ENCODE measurements around the gene LCN10.
"Not testable (repeated sequence)": the region's sequence is repeated elsewhere in the genome, so short reads cannot be mapped to it uniquely, and the experiment has no call there.

The LCN10 gene

DNA sequence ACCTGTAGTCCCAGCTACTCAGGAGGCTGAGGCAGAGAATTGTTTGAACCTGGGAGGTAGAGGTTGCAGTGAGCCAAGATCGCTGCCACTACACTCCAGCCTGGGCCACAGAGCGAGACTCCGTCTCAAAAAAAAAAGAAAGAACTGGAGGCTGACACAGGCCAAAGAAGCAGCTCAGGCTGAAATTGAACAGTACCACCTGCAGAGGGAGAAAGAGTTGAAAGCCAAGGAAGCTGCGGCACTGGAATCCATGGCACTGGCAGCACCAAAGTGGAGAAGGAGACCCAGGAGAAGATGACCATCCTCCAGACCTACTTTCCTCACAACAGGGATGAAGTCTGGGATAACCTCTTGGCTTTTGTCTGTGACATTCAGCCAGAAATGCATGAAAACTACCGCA is 37.1 kb upstream of the LCN10 start:
- Mint-ChIP-seq H3K4me3 (no peak overlapping the region), H3K4me1 (ENCODE audit: low read depth) (no peaks in the 10 kb centered on the region), H3K27ac (no peak overlapping the region), H3K36me3 (ENCODE audit: low read depth) (no peaks in the 10 kb centered on the region), H3K9me3 (no peaks in the 10 kb centered on the region), H3K27me3 (peaks cover 13% of the 10 kb centered on the region)
- DNase-seq: no peak

DNA sequence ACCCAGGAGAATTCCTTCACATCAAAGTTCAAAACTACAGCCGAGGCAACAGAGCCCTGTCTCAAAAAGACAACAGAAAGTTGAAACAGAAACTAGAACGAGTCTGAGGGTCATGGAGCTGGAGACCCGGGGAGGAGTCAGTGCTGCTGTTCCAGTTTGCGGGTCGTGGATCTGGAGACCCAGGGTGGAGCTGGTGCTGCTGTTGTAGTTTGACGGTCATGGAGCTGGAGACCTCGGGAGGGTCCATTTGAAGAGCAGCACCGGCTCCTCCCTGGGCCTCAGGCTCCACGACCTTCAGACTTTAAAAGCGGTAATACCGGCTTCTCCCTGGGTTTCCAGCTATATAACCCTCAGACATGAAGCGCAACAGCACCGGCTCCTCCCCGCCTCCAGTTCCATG is 34.6 kb upstream of the LCN10 start:
- Mint-ChIP-seq H3K4me1 (ENCODE audit: low read depth) (no peaks in the 10 kb centered on the region), H3K27me3 (peaks cover 13% of the 10 kb centered on the region), H3K9me3 (peaks cover 8% of the 10 kb centered on the region), H3K4me3 (no peak overlapping the region), H3K36me3 (ENCODE audit: low read depth) (no peaks in the 10 kb centered on the region), H3K27ac (no peak overlapping the region)
- no peak for DNase-seq

DNA sequence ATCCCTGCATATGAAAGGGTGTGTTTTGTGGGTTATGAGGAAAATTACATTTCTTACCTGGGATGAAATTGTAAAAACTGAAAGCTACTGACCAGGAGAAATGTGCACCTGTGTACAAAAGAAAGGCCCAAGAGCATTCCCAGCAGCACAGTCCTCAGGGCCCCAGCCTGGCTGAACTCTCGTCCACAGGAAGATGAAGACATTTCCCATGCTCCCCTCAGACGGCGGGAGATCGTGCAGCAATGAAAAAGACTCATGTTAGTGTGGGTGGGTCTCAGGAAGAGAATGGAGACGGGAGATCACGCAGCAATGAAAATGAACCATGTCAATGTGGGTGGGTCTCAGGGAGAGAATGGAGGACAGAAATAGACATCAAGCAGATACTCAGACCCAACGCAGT is 34.2 kb upstream of the LCN10 start:
- H3K9me3 Mint-ChIP-seq: peaks cover 8% of the 10 kb centered on the region
- H3K27me3 Mint-ChIP-seq: peaks cover 14% of the 10 kb centered on the region
- H3K4me1 Mint-ChIP-seq (ENCODE audit: low read depth): no peaks in the 10 kb centered on the region
- H3K27ac Mint-ChIP-seq: no peak overlapping the region
- no peak overlapping the region for H3K4me3 Mint-ChIP-seq
- H3K36me3 Mint-ChIP-seq (ENCODE audit: low read depth): no peaks in the 10 kb centered on the region
- no peak for DNase-seq

DNA sequence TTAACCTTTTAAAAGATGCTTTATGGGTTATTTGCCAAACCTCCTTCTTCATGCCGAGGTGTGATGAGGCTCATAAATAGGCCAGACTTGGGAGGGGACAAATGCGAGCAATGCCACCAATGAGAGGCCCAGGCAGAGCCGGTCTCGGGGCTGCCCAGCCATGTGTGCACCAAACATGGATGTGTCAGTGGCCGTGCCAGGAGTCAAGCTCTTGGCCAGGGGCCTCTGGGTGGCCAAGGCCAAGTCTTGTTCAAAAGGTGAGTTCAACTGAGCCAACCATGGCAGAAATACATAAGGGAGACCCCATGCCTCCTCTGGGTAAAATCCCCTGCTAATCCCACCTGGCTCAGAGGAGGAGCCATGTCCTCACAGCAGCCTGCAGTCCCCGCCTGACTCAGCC is 32.5 kb upstream of the LCN10 start:
- H3K36me3 Mint-ChIP-seq (ENCODE audit: low read depth): no peaks in the 10 kb centered on the region
- no peak overlapping the region for H3K27ac Mint-ChIP-seq
- peaks cover 22% of the 10 kb centered on the region for H3K27me3 Mint-ChIP-seq
- H3K4me1 Mint-ChIP-seq (ENCODE audit: low read depth): no peaks in the 10 kb centered on the region
- no peak overlapping the region for H3K4me3 Mint-ChIP-seq
- no peak for DNase-seq
- H3K9me3 Mint-ChIP-seq: peaks cover 8% of the 10 kb centered on the region

DNA sequence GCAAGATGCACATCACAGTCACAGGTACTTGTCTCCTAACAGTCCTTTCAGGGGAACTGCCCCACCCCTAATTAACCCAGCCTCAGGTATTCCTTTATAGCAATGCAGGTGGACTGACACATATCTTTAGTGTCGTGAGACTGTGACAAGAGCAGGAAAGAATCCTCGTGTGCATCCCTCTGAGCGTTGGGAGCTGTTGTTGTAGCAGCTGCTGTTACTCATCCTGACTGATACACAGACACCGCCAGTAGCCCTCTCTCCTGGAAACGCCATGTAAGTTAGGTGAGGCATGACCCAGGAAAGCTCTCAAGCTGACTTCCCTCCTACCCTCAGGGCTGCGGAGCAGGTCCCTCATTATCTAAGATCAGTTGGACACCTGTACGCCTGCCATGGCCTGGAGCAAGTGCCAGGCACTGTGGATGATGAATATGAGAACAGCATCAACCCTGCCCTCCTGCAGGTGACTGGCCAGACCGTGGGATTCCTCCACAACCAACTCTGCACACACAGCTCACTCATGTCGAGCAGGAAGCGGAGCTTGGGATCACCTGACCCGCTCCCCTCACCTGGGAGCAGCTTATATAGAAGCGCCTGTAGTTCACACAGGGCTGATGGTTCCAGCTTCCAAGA is 31.8 kb upstream of the LCN10 start:
- Mint-ChIP-seq H3K4me3 (no peak overlapping the region), H3K36me3 (ENCODE audit: low read depth) (no peaks in the 10 kb centered on the region), H3K27me3 (peaks cover 25% of the 10 kb centered on the region), H3K27ac (no peak overlapping the region), H3K9me3 (peaks cover 8% of the 10 kb centered on the region), H3K4me1 (ENCODE audit: low read depth) (peaks cover 3% of the 10 kb centered on the region)
- no peak for DNase-seq

DNA sequence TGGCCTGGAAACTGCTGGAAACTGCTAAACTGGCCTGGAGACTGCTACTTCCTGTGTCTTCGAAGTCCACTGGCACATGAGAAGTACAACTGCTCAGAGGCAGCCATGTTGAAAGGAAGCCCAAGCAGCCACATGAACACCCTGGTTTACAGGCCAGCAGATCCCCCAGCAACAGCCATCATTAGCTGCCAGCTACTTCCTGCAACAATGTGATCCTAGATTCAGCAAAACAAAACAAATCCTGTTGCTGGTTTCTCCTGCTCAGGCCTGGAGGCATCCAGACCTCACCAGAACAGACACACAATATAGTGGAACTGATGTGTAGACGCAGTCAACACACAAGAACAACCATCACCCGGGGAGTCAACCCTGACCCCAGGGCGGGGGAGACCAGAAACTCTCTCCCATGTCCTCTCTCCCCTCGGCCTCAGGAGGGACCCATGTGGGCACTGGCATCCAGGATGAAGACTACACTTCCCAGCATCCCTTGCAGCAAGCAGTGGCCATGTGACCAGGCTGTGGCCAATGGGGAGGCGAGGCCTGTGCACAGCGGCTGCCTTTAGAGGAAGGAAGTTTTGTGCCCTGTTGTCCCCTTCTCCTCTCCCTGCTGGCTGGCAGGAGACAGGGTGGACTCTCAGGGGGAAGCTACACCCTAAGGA is 30.8 kb upstream of the LCN10 start:
- H3K4me3 Mint-ChIP-seq: no peak overlapping the region
- no peaks in the 10 kb centered on the region for H3K36me3 Mint-ChIP-seq (ENCODE audit: low read depth)
- peaks cover 8% of the 10 kb centered on the region for H3K9me3 Mint-ChIP-seq
- no peak overlapping the region for H3K27ac Mint-ChIP-seq
- DNase-seq: no peak
- H3K27me3 Mint-ChIP-seq: peaks cover 20% of the 10 kb centered on the region
- H3K4me1 Mint-ChIP-seq (ENCODE audit: low read depth): peaks cover 3% of the 10 kb centered on the region

DNA sequence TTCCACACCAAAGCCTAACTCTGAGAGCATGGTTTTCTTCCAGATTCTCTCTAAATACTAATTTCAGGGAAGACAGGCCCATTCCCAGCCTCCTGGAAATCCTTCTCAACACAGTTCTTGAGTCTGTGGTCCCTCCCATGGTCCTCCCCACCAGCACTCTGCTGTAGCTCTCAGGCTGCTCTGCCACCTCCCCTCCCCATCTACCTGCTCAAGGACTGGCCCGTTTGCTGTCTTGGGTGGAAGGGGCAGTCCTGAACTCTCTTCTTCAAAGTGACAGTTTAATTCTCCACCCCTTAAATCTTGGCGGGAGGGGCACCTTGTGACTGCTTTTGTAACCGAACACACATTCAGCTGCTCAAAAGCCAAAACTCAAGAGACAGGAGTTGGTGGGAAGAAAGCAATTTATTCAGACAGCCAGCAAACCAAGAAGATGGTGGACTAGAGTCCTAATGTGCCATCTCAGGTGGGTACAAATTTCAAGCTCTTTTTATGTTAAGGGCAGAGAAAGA is 29.2 kb upstream of the LCN10 start:
- Mint-ChIP-seq H3K4me3 (no peak overlapping the region), H3K36me3 (ENCODE audit: low read depth) (no peaks in the 10 kb centered on the region), H3K27me3 (peaks cover 20% of the 10 kb centered on the region), H3K9me3 (peaks cover 8% of the 10 kb centered on the region), H3K27ac (no peak overlapping the region), H3K4me1 (ENCODE audit: low read depth) (peaks cover 5% of the 10 kb centered on the region)
- no peak for DNase-seq

DNA sequence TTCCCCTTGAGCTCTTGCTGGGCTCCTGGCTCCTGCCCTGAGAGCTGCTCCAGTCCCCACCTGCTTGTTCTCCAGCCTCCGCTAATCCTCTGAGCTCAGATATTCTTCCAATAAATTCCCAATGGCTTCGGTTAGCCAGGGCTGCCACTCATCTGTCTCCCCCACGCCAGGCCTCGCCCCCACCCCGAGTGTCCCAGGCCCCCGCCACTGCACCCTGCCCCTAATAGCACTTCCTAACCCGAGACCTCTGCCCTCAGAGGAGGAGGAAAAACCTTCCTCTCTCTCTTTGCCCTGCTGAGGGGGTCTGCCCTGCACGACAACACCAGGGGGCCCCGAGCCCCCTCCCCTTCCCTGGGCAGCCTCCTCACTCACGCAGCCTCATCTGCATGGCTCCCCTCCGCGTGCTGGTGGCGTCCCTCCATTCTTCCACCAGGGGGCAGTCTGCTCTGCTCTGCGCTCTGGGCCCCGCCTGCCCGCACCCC is 27.0 kb upstream of the LCN10 start:
- no peak overlapping the region for H3K4me3 Mint-ChIP-seq
- peaks cover 8% of the 10 kb centered on the region for H3K9me3 Mint-ChIP-seq
- H3K36me3 Mint-ChIP-seq (ENCODE audit: low read depth): no peaks in the 10 kb centered on the region
- peaks cover 16% of the 10 kb centered on the region for H3K4me1 Mint-ChIP-seq (ENCODE audit: low read depth)
- H3K27me3 Mint-ChIP-seq: peaks cover 21% of the 10 kb centered on the region
- no peak overlapping the region for H3K27ac Mint-ChIP-seq
- DNase-seq: peak; percentile 73

DNA sequence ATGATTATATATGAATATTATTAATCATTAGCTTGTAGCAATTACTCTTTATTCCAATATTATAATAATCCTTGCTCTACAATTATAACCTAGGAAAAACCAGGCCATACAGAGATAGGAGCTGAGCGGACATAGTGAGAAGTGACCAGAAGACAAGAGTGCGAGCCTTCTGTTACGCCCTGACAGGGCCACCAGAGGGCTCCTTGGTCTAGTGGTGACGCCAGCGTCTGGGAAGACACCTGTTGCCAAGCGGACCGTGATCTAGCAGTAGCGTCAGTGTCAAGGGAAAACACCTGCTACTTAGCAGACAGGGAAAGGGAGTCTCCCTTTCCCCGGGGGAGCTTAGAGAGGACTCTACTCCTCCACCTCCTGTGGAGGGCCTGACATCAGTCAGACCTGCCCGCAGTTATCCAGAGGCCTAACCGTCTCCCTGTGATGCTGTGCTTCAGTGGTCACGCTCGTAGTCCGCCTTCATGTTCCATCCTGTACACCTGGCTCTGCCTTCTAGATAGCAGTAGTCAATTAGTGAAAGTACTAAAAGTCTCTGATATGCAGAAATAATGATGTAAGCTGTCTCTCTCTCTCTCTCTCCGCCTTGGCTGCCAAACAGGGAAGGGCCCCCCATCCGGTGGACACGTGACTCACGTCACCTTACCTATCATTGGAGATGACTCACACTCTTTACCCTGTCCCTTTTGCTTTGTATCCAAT is 23.8 kb upstream of the LCN10 start:
- H3K27me3 Mint-ChIP-seq: peaks cover 23% of the 10 kb centered on the region
- peak overlapping the region; percentile 82 for H3K27ac Mint-ChIP-seq
- H3K4me3 Mint-ChIP-seq; H3K36me3 Mint-ChIP-seq (ENCODE audit: low read depth); H3K9me3 Mint-ChIP-seq: not testable (repeated sequence)
- H3K4me1 Mint-ChIP-seq (ENCODE audit: low read depth): peaks cover 16% of the 10 kb centered on the region
- peak; percentile 56 for DNase-seq

DNA sequence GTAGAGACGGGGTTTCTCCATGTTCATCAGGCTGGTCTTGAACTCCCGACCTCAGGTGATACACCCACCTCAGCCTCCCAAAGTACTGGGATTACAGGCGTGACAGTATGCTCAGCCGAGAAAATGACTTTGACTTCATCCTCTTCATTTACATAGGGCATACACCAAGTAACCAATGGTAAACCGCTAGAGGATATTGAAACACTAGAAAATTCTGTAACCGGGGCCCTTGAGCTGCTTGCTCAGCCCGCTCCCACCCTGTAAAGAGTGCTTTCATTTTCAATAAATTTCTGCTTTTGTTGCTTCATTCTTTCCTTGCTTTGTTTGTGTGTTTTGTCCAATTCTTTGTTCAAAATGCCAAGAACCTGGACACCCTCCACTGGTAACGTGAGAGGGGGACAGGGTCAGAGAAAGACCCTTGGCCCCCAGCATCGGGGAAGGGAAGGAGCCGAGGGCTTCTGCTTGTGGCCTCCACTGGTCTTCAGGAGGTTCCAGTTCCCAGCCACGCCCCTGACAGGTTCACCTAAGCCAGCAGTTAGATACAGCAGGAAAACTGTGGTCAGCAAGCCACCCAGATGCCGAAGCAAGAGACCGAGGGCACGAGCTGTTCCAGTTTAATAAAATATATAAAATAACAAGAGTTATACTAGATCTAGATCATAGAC is 23.1 kb upstream of the LCN10 start:
- H3K4me3 Mint-ChIP-seq, H3K9me3 Mint-ChIP-seq: not testable (repeated sequence)
- peaks cover 24% of the 10 kb centered on the region for H3K27me3 Mint-ChIP-seq

DNA sequence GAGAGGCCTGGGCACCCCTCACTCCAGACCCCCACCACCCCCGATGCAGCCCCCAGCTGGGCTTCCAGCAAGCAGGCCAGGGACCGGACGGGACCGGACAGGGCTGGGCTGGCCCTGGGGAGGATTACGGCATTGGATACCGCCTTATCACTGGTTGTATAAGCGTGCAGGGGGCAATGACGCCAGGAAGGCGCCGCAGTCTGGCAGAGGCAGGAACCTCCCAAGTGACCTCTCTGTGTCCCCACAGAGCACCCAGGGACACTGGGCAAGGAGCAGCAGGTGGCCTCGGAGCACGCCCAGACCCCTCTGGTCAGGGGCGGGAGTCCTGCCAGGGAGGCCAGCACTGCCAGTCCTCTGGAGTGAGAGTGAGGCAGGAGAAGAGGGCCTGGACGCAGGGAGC is 22.3 kb upstream of the LCN10 start:
- H3K4me1 Mint-ChIP-seq (ENCODE audit: low read depth): peaks cover 16% of the 10 kb centered on the region
- H3K9me3 Mint-ChIP-seq: no peaks in the 10 kb centered on the region
- DNase-seq: no peak
- H3K4me3 Mint-ChIP-seq: no peak overlapping the region
- no peaks in the 10 kb centered on the region for H3K36me3 Mint-ChIP-seq (ENCODE audit: low read depth)
- H3K27ac Mint-ChIP-seq: no peak overlapping the region
- H3K27me3 Mint-ChIP-seq: peaks cover 28% of the 10 kb centered on the region

More for the DNA sequence above, 23.1 kb upstream of the LCN10 start:
- H3K27ac Mint-ChIP-seq; DNase-seq; H3K36me3 Mint-ChIP-seq (ENCODE audit: low read depth): not testable (repeated sequence)
- peaks cover 16% of the 10 kb centered on the region for H3K4me1 Mint-ChIP-seq (ENCODE audit: low read depth)

DNA sequence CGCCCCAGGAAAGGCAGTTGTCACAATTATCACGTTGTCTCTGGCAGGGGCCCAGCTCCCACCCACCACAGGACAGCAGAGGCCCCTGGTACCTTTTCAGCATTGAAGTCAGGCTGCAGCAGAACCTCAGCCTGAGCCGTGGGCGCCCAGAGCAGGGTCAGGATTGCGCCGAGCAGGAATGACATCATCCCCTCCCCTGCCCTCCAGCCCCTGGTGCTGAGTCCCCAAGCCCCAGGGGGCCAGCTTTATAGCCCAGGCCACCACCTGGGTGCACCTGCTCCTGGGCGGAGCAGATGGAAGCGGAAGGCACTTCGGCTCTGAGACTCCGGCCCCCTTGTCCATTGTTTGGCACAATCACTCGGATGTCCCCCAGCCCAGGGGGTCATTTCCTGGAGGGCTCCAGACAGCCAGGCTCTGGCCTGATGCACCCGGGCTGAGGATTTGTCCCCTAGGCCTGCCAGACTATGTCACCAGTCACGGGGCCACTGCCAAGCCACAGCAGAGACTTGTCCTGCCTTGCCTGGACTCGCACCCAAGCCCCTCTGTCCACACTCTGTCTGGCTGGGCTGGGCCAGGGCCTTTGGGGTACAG is 21.7 kb upstream of the LCN10 start, which contains the start of gene LCN15:
Gene LCN15, minus strand, starts transcription at position 218 of the 591 bp plus-strand sequence. Its CDS starts 30 bp downstream, at position 188.
- H3K27ac Mint-ChIP-seq: no peak within 1 kb of the TSS
- no peak within 1 kb of the TSS for H3K4me3 Mint-ChIP-seq
- peaks cover 13% of the 10 kb centered on the region for H3K4me1 Mint-ChIP-seq (ENCODE audit: low read depth)
- H3K9me3 Mint-ChIP-seq: no peaks in the 10 kb centered on the region
- no peaks in the 10 kb centered on the region for H3K36me3 Mint-ChIP-seq (ENCODE audit: low read depth)
- DNase-seq: no peak
- H3K27me3 Mint-ChIP-seq: peaks cover 28% of the 10 kb centered on the region

DNA sequence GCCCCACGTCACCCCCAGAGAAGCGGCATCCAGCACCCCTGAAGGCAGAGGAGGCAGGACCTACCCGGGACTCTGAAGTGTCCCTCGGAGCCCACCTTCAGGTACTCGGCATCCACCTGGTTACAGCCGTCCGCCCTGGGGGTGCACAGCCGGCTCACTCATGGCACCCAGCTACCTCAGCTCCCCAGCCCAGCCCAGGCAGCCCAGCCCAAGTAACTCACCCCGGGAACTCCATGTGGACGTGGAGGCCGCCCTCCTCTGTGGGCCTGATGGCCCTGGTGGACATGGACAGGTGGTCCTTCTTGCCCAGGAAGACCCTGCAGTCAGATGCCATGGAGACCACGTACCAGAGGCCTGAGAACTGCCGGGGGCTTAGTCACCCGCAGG is 20.9 kb upstream of the LCN10 start:
- H3K4me1 Mint-ChIP-seq (ENCODE audit: low read depth): peaks cover 13% of the 10 kb centered on the region
- no peak for DNase-seq
- H3K27me3 Mint-ChIP-seq: peaks cover 28% of the 10 kb centered on the region
- H3K27ac Mint-ChIP-seq: no peak overlapping the region
- H3K36me3 Mint-ChIP-seq (ENCODE audit: low read depth): no peaks in the 10 kb centered on the region
- no peaks in the 10 kb centered on the region for H3K9me3 Mint-ChIP-seq
- no peak overlapping the region for H3K4me3 Mint-ChIP-seq

Measured in activated T-cell treated with anti-CD3 and anti-CD28 coated beads, Interleukin-2, amount 50 U/mL, for 24 hours (primary cell).